Fibroblast of gingiva (primary cell): Measurements from ENCODE around the gene TGFBR1.

Experiments
- DNase-seq: peaks from one replicate; pipeline ENCODE4 v3.0.0-alpha.2; 2011; ENCODE audit warnings: low read depth

The TGFBR1 gene

GRCh38 chr9:99107421-99107820 is 2.5 kb downstream of the TGFBR1 start:
- no peak for DNase-seq

DNA sequence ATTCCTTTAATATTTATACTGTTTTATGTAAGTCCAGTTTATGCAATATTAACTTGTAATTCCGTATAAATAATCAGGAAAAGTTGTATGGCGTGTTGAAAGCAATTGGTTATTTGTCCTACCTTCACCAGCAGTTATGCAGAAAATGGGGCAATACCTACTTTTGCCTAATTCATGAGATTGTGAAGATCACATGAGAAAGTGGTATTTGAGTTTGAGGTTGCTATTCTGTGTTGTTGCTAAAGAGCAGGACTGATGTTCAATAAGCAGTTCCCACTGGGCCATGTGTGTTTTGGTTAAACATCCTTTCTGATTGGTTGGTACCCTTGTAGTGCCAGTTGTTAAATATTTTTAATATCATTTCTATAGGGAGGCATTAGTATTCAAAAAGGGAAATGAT is 3.2 kb downstream of the TGFBR1 start:
- DNase-seq, result no peak

DNA sequence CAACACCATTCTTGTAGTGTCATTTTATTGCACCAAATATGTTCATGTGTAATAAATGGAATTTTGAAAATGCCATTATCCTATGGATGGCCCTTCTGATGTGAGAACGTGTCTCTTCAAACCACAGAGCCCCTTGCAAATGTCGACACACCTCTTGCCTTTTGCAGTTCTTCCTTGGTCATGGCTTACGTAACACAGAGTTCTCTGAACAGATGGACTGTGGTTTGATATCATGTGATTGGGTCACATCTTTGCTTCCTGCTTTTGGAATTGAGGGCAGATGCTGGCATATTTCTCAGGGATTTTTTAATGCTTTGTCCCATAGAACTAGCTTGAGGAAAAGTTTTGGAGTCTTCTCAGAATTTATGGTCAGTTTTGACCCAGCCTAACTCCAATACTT is 4.6 kb downstream of the TGFBR1 start:
- DNase-seq, result peak; percentile 74

DNA sequence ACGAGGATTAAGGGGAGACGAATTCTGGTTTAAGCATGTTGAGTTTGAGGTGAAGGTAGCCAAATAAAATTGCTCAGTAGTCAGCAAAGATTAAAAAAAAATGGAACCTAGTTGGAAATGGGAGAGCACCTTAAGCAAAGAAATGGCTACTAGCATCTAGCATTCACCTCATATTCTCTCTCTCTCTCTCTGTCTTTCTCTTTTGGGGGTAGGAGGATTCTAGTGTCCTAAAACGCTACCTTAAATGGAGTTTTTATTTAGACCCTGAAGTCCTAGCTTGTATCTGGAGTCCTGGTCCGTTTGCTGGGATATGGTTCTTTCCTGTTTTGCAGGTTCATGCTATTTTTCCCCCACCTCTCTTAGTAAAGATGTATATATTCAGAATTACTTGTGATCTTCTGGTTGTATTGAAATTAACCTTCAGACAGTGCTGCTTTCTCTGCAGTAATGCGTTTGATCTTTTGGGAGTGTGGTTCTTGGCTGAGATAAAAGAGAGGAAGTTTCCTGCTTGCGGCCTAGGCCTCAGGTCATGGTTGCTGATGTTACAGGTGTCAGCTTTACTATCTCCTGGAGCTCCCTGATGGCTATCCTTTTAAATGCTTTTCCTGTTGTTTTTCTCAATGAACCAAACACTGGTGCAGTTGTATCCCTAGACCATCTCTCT is 8.0 kb downstream of the TGFBR1 start:
- DNase-seq, result no peak

DNA sequence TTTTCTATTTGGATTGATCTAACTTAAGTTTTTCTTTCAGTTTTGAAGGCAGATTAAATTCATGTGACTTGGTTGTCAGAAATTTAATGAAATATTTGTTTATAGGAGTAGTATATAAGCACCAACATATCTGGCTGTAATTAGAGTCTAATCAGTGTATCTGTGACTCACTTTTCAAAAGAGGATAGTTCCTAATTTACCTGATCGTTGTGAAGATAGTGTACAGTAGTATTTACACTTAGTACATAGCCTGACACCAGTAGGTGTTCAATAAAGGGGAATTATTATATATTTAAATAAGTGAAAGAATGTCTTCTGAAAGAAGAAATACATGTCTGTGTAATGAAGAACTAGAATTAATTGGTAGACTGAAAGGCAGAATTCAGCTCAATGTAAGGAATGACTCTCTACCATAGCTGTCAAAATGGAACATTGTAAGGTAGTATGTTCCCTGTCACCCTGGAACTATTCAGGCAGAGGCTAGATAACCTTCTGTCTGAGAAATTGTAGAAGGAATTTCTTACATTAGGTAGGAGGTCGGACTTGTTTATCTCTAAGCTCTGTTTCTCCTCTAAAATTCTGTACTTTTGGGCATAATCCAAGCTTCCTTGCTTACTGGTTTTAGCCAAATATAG is 8.6 kb downstream of the TGFBR1 start:
- DNase-seq, result no peak

GRCh38 chr9:99114049-99114440 is 9.1 kb downstream of the TGFBR1 start:
- no peak for DNase-seq

DNA sequence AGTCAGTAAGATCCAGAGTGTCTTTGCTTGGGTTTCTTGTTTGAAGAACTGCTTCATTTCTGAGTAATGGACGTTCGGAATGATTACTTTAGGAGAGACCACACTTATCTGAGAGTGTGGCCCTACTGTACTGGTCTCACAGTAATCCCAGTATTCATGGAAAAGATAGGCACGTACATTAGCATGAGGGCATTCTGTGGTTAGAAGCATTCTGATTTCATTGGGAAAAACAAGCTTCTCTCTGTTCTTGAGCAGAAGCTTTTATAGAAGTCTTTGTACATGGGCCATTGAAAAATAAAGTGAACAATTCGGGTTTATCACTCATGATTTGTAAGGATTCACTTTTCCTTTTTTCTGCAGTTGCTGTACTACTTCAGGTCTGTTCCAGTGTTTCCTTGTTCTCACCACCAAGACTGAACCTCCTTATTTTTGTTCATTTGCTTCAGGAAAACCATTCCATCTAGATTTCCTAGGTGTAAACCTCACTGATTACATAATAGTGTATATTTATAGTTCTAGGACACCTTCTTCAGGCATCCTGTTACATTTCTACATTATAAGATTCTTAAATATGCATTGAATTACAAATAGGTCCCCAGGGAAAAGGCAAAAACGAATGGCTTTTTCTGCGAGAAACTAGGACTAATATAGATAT is 10.1 kb downstream of the TGFBR1 start:
- DNase-seq, result no peak

GRCh38 chr9:99116003-99116411 is 11.1 kb downstream of the TGFBR1 start:
- no peak for DNase-seq

DNA sequence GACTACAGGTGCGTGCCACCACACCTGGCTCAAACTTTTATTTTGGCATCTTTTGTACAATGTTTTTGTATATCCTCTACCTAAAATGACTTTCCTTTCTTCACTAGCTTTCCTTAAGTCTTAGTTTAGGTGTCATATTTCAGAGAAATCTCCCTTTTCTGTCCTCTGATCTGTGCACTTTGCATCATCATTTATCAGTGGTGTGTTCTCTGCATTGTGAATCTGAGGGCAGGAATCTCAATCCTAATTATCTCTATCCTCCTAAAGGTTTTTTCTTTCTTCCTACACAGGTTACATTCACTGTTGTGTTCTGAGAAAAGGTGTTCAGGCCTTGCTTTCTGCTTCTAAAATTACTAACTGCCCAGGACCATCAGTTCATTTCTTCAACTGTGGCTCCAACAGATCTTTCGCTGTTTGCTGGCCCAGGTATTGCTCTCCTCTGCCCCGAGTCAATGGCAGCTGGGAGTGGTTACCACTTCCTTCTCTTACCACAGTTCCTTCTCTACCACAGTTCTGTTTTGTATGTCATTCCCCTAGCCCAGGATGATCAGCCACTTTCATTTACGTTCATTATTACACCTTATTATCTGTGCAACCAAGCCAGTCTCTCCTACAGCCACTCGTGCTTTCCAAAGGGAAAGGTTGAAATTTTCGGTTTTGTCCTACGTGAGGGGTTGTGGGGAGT is 14.0 kb downstream of the TGFBR1 start:
- no peak for DNase-seq

DNA sequence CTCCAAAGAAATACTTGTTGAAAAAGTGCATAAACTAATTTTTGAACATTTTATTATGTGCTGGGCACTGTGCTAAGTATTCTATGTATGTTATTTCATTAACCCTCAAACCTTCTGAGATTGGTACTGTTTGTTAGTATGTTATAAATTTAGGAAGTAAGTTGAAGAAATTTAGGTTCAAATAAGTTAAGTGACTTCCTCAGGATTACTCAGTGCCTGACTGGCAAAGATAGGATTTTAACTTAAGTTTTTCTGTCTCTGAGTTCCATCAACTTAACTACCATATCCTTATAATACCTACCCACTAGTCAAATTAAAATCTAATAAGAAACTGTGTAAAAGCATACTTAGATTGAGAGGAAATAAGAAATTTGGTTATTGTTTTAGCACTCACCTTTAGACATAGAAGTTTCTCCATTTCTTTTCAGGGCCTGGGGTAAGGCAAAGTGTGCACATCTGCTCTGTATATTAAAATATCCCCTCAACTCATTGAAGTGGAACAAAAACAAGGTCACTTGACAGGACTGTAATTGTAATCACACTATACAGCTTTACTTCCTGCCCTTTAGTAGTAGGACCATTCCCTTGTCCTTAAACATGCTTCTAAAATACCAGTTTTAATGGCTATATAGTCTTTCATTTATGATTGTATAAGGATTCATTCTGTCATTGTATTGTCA is 15.2 kb downstream of the TGFBR1 start:
- DNase-seq, result no peak

DNA sequence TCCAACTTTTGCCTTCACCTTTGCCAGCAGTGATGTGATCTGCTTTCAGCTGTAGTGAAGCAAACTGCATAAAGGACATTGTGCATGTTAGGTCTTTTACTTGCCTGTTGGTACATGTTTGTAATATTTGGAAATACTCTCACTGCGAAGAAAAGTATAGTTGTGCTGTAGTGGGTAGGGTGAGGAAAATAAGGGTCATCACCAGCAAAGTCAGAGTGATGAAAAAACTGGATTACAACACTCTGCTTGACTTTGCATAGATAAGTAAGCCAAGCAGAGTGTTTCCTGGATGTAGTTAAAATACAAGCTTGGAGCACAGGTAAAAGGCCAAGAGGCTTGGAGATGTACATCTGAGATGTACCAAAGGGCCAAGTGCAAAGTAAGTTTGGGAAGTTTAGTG is 16.7 kb downstream of the TGFBR1 start:
- no peak for DNase-seq

- no peak for DNase-seq
These were observed 19.8 kb downstream of the TGFBR1 start for GRCh38 chr9:99124534-99125255.

DNA sequence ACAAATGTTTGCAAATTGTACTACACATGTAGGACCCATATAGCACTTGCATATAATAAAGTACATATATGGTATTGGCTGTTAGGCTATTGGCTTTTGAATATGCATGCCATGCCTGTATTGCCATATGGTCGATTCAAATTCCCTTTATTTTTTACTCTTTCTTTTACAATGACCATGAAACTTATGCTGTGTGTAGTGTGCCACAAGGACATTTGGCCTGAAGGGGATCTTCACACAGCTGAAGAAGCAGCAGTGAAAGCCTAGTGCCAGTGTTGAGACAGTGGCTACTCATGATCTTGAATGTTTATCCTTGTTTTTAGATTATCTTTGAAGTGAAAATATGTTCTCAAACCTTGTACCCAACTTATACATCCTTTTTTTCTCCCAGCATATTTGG is 20.5 kb downstream of the TGFBR1 start:
- no peak for DNase-seq

GRCh38 chr9:99126312-99126711 is 21.4 kb downstream of the TGFBR1 start:
- DNase-seq, result no peak

- peak; percentile 50 for DNase-seq
These were observed 22.6 kb downstream of the TGFBR1 start for GRCh38 chr9:99127356-99128132.

DNA sequence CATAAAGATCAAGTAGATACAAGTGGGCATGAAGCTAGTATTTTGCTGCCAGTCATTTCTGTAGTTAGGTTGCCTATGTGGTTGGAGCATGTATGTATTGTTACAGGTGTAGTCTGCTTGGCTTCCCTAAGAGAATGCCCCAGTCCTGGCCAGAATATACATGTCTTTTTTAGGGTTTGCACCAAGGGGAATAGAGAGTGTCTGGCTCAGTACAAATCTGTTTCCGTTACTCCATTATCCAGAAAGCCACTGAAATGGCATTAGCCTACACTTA is 23.2 kb downstream of the TGFBR1 start:
- DNase-seq, result no peak

GRCh38 chr9:99129091-99129490 is 24.2 kb downstream of the TGFBR1 start:
- no peak for DNase-seq

DNA sequence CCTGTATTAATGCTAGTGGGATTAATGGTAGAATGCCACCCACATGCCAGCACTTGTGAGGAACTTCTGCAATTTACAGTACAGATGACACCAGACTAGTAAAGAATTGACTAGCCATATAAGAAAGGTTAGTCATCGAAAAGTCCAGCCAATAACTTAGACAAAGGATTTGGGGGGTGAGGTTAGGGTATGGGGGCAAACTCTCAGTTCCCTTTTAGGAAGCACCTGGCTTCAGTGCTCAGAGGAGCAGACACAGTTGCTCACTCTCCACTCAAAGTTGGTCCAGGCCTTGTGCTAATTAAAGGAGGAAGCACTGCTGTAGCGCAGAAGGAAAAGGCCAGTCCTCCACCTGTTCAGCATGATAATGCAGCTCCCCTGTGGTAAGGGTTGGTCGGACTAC is 25.2 kb downstream of the TGFBR1 start:
- no peak for DNase-seq

- no peak for DNase-seq
These were observed 28.2 kb downstream of the TGFBR1 start for GRCh38 chr9:99133145-99133544.

DNA sequence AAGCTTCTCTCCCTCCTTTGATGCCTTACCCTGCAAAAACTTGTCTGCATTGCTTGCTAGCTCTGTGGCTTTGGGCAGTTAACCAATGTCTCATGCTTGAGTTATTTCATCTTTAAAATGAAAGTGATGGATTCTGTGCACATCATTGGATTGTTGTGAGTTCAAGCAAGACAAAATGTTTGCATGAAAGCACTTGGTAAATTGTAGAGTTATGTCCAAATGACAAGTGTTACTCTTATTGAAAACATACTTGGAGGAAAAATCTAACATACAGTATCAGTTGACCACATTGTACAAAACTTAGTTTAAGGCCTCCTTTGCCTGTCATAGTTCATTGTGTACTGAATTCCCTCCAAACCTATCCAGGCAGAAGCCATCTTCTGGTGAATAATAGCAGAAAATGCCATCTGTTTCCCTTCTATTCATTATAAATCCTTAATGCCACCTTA is 30.0 kb downstream of the TGFBR1 start:
- DNase-seq, result peak; percentile 53

DNA sequence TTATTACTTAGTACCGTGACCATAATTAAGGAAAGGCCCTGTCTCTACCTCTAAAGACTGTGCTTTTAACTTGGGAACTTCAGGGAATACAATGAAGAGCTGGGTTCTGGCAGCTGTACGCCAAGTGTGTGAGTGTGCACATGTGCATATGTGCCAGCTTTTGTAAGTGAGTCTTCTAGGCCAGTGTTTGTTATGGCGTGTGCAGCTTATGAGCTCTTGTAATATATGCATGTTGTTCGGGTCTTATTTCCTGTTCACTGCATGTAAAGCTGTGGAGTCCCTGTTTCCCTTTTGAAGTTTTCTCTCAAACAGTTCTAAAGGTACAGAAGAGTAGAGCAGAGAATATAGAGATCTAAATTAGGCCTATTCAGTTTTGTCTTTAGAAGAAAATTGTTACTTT is 30.5 kb downstream of the TGFBR1 start:
- DNase-seq, result no peak
